GM12891 (cell line): ENCODE measurements around the gene CEP63.
"Not testable (repeated sequence)": the region's sequence is repeated elsewhere in the genome, so short reads cannot be mapped to it uniquely, and the experiment has no call there.

Source experiments
- DNase-seq: peaks from one replicate; pipeline ENCODE4 v3.0.0; 2011; ENCODE audit warnings: low spot score; ENCODE audit not compliant: insufficient read length
- FAIRE-seq: peaks from 2 replicates; lab custom pipeline; 2011; peaks lifted over from hg19 to GRCh38; lab: Jason Lieb, UNC
- PAX5 ChIP-seq: IDR thresholded peaks from 2 replicates; pipeline ENCODE4 v1.6.1; 2011; ENCODE audit warnings: low read length, moderate library complexity, mild to moderate bottlenecking; ENCODE audit not compliant: insufficient read depth, severe bottlenecking
- POLR2A ChIP-seq: IDR thresholded peaks from 2 replicates; pipeline ENCODE4 v1.6.1; 2011; ENCODE audit warnings: low read depth, low read length, control low read depth
- POLR2AphosphoS5 ChIP-seq: IDR thresholded peaks from 2 replicates; pipeline ENCODE4 v1.6.1; 2011; ENCODE audit warnings: low read depth, low read length, control low read depth
- POU2F2 ChIP-seq: IDR thresholded peaks from 2 replicates; pipeline ENCODE4 v1.6.1; 2011; ENCODE audit warnings: low read depth, mild to moderate bottlenecking, control low read depth, low read length, moderate library complexity
- SPI1 ChIP-seq: IDR thresholded peaks from 2 replicates; pipeline ENCODE4 v1.6.1; 2011; ENCODE audit warnings: low read depth, low read length, control low read depth
- TAF1 ChIP-seq: IDR thresholded peaks from 2 replicates; pipeline ENCODE4 v1.6.1; 2011; ENCODE audit warnings: low read depth, low read length, control low read depth

Gene CEP63

GRCh38 chr3:134545818-134546217, 60.0 kb downstream of the CEP63 start:
- FAIRE-seq (no peak), DNase-seq (no peak)
- TF ChIP-seq TAF1 (no peak), SPI1 (no peak), POLR2A (no peak), POLR2AphosphoS5 (no peak), PAX5 (no peak), POU2F2 (no peak)

DNA sequence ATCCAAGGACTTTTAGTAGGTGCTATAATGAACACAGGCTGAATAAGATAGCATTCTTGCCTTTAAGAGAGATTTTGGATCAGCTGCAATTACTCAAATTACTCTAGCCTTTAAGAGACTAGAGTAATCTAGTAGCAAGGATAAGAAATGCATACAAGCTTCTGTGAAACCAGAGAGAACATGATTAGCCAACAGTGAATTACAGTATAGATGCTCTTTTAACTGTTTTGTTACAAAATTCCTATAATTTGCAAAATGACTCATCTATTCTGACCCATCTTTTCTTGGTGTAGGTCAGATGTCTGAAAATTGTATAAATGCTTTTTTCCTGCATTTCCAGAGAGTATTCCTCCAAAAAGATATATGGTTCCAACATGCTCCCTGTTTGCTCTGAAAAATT, 66.9 kb downstream of the CEP63 start:
- TF ChIP-seq POLR2AphosphoS5 (no peak), POLR2A (no peak), TAF1 (no peak), PAX5 (no peak), POU2F2 (no peak), SPI1 (no peak)
- DNase-seq = no peak
- FAIRE-seq = no peak

DNA sequence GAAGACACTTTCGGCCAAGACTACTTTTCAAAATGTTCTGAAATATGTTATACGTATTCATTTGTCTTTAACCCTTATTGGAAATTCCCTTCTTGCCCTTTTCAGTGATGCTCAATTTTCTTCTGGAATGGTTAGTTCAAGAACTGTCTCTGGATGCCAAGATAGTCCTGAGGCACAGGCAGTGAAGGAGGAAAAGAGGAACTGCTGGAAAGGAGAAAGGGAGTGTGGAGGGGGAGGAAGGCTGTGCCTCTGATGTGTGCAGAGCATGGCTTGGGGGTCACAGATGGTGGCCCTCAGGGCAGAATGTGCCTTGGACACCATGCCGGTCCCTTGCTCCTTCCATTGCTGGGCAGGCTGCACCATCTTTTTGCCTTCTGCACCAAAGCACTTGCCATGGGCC, 73.7 kb downstream of the CEP63 start:
- DNase-seq (no peak), FAIRE-seq (no peak)
- TF ChIP-seq PAX5 = no peak
- no peak for TF ChIP-seq TAF1
- TF ChIP-seq POLR2A = no peak
- TF ChIP-seq POU2F2 = no peak
- peak; percentile 48; the same call in 1 of the 2 replicates for TF ChIP-seq SPI1

DNA sequence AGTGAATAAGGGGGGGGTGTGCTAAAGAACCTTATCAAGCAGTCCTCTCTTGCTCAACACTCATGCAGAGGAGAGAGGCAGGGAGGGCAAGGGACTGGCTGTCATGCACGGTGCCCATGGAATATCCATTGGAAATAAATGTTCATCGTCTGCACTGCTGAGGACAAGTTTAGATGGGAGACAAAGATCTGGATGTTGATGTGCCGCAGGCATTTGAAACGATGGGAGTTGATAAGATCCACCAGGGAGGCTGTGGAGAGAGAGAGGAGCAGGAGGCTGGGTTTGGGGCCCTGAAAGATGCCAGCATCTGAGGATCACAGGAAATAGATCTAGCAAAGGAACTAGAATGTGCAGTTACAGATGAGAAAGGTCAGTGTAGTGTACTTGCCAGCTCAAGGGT, 76.2 kb downstream of the CEP63 start:
- no peak for DNase-seq
- FAIRE-seq = no peak
- no peak for TF ChIP-seq POLR2AphosphoS5
- no peak for TF ChIP-seq POU2F2
- TF ChIP-seq SPI1 = no peak
- no peak for TF ChIP-seq TAF1
- TF ChIP-seq PAX5 = no peak
- TF ChIP-seq POLR2A = no peak

GRCh38 chr3:134563601-134564000, 77.7 kb downstream of the CEP63 start:
- FAIRE-seq (no peak), DNase-seq (no peak)
- TF ChIP-seq POLR2AphosphoS5 (no peak), TAF1 (no peak), PAX5 (no peak), POU2F2 (no peak), POLR2A (no peak), SPI1 (no peak)

GRCh38 chr3:134564991-134565390, 79.1 kb downstream of the CEP63 start:
- TF ChIP-seq PAX5 (no peak), POLR2A (no peak), POLR2AphosphoS5 (no peak), TAF1 (no peak), SPI1 (no peak), POU2F2 (no peak)
- FAIRE-seq = no peak
- no peak for DNase-seq

DNA sequence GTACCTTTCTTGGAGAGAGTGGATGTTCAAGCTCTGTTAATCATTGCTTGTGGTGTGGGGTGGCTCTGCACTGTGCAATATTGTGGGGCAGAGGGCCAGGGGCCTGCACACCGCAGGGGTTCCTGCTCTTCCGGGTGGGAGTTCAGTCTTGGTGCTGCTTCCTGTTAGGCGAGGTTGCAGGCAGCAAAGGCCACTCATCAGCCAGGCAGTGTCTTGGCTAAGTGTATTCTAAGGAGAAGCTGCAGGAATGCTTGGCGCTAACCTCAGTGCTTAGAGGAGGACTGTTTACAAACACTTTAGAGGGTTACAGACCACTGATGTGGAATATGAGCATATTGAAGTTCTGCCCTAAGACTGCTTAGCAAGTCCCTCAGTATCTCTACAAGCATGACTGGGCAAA, 81.7 kb downstream of the CEP63 start:
- DNase-seq = no peak
- no peak for FAIRE-seq
- TF ChIP-seq POLR2A = no peak
- TF ChIP-seq PAX5 = no peak
- TF ChIP-seq POU2F2 = no peak

DNA sequence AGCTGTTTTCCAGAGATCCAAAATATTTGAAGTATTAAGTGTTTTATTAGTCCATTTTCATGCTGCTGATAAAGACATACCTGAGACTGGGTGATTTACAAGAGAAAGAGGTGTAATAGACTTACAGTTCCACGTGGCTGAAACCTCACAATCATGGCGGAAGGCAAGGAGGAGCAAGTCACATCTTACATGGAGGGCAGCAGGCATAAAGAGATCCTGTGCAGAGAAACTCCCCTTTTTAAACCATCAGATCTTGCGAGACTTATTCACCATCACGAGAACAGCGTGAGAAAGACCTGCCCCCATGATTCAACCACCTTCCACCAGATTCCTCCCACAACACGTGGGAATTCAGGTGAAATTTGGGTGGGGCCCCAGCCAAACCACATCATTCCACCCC, 82.9 kb downstream of the CEP63 start:
- DNase-seq (no peak), FAIRE-seq (no peak)
- TF ChIP-seq PAX5 (no peak), TAF1 (no peak), SPI1 (no peak), POLR2A (no peak), POLR2AphosphoS5 (no peak), POU2F2 (no peak)

DNA sequence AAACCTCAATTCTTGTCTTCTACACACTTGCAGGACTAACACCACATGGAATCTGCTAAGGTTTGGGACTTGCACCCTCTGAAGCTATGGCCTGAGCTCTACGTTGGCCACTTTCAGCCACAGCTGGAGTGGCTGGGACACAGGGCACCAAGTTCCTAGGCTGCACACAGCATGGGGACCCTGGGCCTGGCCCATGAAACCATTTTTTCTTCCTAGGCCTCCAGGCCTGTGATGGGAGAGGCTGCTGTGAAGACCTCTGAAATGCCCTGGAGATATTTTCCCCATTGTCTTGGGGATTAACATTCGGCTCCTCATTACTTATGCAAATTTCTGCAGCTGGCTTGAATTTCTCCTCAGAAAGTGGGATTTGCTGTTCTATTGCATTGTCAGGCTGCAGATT, 84.0 kb downstream of the CEP63 start:
- DNase-seq, FAIRE-seq: not testable (repeated sequence)

DNA sequence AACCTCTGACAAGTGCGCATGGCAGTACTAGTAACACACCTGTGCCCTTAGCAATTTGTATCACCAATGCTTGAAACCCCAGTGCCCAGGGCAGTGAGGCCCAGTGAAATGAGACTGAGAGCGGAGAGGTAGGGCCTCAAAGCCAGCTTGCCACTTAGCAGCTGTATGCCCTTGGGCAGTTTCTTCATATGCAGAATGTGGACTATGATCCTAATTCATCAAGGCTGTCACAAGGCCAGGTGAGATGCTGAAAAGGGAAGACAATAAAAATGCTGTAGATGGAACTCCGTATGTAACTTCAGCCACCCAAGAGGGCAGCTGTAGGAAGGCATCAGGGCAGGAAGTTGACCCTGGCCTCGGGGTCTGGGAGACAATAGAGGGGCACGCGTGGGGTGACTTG, 90.6 kb downstream of the CEP63 start:
- DNase-seq (no peak), FAIRE-seq (no peak)
- no peak for TF ChIP-seq POLR2AphosphoS5
- no peak for TF ChIP-seq SPI1
- TF ChIP-seq TAF1 = no peak
- no peak for TF ChIP-seq POU2F2
- TF ChIP-seq POLR2A = no peak
- no peak for TF ChIP-seq PAX5

DNA sequence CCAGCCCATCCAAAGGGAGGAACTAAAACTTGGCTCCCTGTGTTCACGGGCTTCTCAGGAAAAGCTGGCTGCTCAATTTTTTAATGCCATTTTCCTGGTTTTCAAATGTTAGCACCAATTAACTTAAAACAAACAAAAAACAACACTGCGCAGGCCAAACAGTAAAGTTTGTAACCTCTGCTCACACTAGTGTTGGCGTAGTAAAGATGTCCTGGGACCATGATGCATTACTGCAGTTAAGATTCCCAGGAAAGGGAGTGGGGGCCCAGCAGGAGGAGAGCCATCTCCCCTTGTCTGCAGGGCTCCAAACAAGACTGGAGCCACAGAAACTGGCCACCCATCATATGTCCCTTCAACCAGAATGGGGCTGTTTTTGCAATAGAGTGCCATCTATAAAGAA, 91.0 kb downstream of the CEP63 start:
- TF ChIP-seq POLR2AphosphoS5 (no peak), SPI1 (no peak), PAX5 (no peak), POLR2A (no peak), POU2F2 (no peak), TAF1 (no peak)
- FAIRE-seq (no peak), DNase-seq (no peak)
